Fibroblast of skin of left quadriceps (primary cell): ENCODE measurements around the gene RXRB.

ENCODE experiments used
- DNase-seq, 2 experiments: peaks; one replicate each; pipeline ENCODE4 v3.0.0-alpha.2; 2013; ENCODE audit warnings: low read depth in 2 of 2

Gene RXRB

GRCh38 chr6:33176906-33177305, 23.6 kb downstream of the RXRB start:
- no peak for DNase-seq

GRCh38 chr6:33175436-33176069, 24.9 kb downstream of the RXRB start:
- no peak for DNase-seq

- no peak for DNase-seq
These were observed 25.7 kb downstream of the RXRB start for GRCh38 chr6:33174784-33175183.

- no peak for DNase-seq
These were observed 26.8 kb downstream of the RXRB start for GRCh38 chr6:33173535-33174180.

- no peak for DNase-seq
These were observed 27.6 kb downstream of the RXRB start for GRCh38 chr6:33172688-33173534.

- no peak for DNase-seq
These were observed 28.4 kb downstream of the RXRB start for GRCh38 chr6:33171880-33172687.

GRCh38 chr6:33171016-33171879, 29.2 kb downstream of the RXRB start:
- DNase-seq, result no peak

GRCh38 chr6:33170176-33171015, 30.1 kb downstream of the RXRB start:
- DNase-seq, result no peak

- no peak for DNase-seq
These were observed 30.9 kb downstream of the RXRB start for GRCh38 chr6:33169291-33170175.

- no peak for DNase-seq
These were observed 31.8 kb downstream of the RXRB start for GRCh38 chr6:33168639-33169038.

- no peak for DNase-seq
These were observed 32.2 kb downstream of the RXRB start for GRCh38 chr6:33168284-33168601.

- no peak for DNase-seq
These were observed 32.8 kb downstream of the RXRB start for GRCh38 chr6:33167374-33168283.

GRCh38 chr6:33166811-33167210, 33.7 kb downstream of the RXRB start:
- no peak for DNase-seq

- no peak for DNase-seq
These were observed 34.1 kb downstream of the RXRB start for GRCh38 chr6:33166363-33166762.

GRCh38 chr6:33165581-33166258, 34.7 kb downstream of the RXRB start:
- no peak for DNase-seq

GRCh38 chr6:33164665-33165373, 35.6 kb downstream of the RXRB start:
- no peak for DNase-seq

GRCh38 chr6:33164176-33164575, 36.3 kb downstream of the RXRB start:
- no peak for DNase-seq
